Measurements from ENCODE around the gene NME1.
A peak's percentile ranks its signal among the peaks of the same experiment; 100 is the strongest.
"Not testable (repeated sequence)": the region's sequence is repeated elsewhere in the genome, so short reads cannot be mapped to it uniquely, and the experiment has no call there.

The NME1 gene

GRCh38 chr17:51153210-51154072 lies at the start of gene NME1:
TSS of gene NME1 (plus strand) at chr17:51153559. CDS start at chr17:51155655, 2,096 bp downstream.
- DNase-seq (ENCODE audit: low spot score), result peak; percentile 96

- DNase-seq (ENCODE audit: low spot score), result no peak
Measured at GRCh38 chr17:51107778-51108177, 45.6 kb upstream of the NME1 start.

- not testable (repeated sequence) for DNase-seq (ENCODE audit: low spot score)
Measured at GRCh38 chr17:51112303-51113222, 40.8 kb upstream of the NME1 start.

GRCh38 chr17:51115179-51115578 lies 38.2 kb upstream of the NME1 start:
- DNase-seq (ENCODE audit: low spot score), result no peak

- DNase-seq (ENCODE audit: low spot score), result no peak
Measured at GRCh38 chr17:51118330-51119195, 34.8 kb upstream of the NME1 start.

GRCh38 chr17:51119415-51120356 lies 33.7 kb upstream of the NME1 start:
- peak; percentile 30 for DNase-seq (ENCODE audit: low spot score)

- DNase-seq (ENCODE audit: low spot score), result peak; percentile 46
Measured at GRCh38 chr17:51120357-51120738, 33.0 kb upstream of the NME1 start.

GRCh38 chr17:51120739-51121619 lies 32.4 kb upstream of the NME1 start, which contains the start of gene SPAG9:
TSS of gene SPAG9 (minus strand) at chr17:51120868. CDS start at chr17:51120656, 212 bp downstream.
- DNase-seq (ENCODE audit: low spot score), result peak; percentile 99

GRCh38 chr17:51121620-51122472 lies 31.5 kb upstream of the NME1 start:
- DNase-seq (ENCODE audit: low spot score), result peak; percentile 93

- DNase-seq (ENCODE audit: low spot score), result not testable (repeated sequence)
Measured at GRCh38 chr17:51122473-51123115, 30.8 kb upstream of the NME1 start.

- no peak for DNase-seq (ENCODE audit: low spot score)
Measured at GRCh38 chr17:51124640-51125503, 28.5 kb upstream of the NME1 start.

GRCh38 chr17:51128076-51128475 lies 25.3 kb upstream of the NME1 start:
- no peak for DNase-seq (ENCODE audit: low spot score)

- DNase-seq (ENCODE audit: low spot score), result peak; percentile 35
Measured at GRCh38 chr17:51132964-51133319, 20.4 kb upstream of the NME1 start.

- DNase-seq (ENCODE audit: low spot score), result no peak
Measured at GRCh38 chr17:51133365-51133764, 20.0 kb upstream of the NME1 start.

GRCh38 chr17:51135956-51136355 lies 17.4 kb upstream of the NME1 start:
- no peak for DNase-seq (ENCODE audit: low spot score)

GRCh38 chr17:51142597-51142996 lies 10.8 kb upstream of the NME1 start:
- no peak for DNase-seq (ENCODE audit: low spot score)

Data from AG20443 (cell line).